Measurements from ENCODE around the gene MAMLD1.

The MAMLD1 gene

DNA sequence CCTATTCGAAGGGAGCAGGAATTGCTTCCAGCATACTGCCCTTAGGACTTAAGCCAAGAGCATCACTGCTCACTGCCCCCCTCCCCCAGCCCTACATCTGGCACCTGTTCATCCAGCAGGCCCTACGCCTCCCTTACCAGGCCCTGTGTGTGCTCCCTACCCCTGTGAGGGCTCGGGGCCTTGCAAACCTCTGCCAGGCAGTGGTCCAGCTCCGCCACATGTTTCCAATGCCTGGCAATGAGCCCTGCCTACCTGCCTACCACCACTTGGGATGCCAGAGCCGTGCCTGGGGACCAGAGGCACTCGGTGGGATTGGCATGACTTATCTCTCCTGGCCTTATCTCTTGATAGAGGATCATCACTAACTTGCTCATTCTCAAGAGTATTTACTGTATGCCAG, 177.8 kb downstream of the MAMLD1 start:
- DNase-seq: no peak

DNA sequence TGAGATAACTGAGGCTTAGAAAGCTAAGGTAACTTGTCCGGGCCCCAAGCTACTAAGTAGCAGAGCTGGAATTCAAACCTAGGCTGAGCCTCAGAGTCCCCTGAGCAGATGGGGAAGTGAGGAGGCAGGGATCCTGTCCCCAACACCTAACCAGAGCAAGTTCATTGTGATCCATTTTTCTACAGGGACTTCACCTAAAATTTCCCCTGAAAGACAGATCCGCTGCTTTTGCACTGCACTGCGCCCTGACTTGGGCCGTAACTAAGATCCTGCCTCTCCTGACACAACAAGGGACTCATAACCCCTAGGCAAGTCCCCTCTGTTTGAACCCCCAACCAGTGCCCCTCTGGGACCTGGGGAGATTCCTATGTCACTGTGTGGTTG, 179.7 kb downstream of the MAMLD1 start:
- no peak for DNase-seq

DNA sequence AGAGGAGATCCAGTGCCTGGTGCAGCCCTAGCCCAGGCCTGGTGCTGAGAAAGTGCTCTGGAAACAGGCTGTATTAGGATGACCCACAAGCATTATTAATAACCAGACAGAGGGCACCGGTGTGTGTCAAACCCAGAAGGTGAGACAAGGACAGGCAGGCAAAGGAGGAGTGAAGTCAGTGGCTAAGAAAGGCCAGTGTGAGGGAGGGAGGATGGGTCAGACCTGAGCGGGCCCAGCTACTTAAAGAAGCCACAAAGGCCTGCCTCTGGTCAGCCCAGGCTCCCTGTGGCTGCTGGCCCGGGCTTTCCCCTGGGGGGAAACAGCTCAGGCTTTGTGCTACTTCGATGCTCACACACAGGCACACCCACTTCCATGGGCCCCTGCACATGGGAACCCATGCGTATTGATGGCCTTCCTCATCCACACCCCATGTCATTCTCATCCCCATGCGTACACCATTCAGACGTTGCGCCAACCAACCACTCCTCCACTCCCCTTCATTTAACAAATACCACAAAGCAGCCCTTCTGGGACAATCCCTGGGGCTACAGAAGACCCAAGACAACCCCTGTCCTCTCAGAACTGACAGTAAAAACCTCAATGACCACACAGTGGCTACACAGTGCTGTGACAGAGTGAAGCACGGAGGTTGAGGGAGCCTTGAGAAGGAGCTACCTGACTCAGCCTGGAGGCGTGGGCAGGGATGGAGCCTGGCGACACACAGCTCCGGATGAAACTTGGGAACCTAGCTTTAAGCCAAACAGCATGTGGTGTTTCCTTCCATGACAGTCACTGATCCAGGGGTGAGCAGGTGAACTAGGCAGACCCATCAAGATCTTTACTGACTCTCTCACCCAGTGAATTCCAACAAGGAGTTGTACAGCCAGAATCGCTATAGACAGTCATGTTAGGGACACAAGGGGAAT, 180.4 kb downstream of the MAMLD1 start:
- DNase-seq: no peak

DNA sequence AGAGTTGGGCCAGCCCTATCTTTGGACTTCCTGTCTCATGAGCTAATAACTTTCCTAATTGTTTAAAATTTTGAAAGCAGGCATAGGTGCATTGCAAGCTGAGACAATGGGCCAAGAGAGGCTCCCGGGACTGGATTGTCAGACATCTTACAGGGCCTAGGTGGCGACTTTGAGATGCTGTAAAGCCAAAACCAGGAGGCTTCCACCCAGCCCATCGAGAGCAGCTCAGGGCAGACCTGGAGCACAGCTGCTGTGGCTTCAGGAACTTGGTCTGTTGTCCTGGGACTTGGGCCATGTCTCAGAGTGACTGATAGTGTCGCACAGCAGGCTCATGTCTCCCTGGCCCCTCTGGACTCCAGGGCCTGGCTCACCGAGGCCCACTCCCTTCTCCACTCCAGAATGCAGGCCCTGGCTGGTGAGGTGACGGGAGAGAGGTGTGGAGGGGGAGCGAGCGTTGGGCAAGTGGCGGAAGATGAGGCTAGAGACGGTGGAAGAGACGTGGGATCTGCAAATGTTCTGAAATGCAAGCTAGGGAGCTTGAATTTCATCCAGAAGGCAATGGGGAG, 181.2 kb downstream of the MAMLD1 start:
- DNase-seq: no peak

DNA sequence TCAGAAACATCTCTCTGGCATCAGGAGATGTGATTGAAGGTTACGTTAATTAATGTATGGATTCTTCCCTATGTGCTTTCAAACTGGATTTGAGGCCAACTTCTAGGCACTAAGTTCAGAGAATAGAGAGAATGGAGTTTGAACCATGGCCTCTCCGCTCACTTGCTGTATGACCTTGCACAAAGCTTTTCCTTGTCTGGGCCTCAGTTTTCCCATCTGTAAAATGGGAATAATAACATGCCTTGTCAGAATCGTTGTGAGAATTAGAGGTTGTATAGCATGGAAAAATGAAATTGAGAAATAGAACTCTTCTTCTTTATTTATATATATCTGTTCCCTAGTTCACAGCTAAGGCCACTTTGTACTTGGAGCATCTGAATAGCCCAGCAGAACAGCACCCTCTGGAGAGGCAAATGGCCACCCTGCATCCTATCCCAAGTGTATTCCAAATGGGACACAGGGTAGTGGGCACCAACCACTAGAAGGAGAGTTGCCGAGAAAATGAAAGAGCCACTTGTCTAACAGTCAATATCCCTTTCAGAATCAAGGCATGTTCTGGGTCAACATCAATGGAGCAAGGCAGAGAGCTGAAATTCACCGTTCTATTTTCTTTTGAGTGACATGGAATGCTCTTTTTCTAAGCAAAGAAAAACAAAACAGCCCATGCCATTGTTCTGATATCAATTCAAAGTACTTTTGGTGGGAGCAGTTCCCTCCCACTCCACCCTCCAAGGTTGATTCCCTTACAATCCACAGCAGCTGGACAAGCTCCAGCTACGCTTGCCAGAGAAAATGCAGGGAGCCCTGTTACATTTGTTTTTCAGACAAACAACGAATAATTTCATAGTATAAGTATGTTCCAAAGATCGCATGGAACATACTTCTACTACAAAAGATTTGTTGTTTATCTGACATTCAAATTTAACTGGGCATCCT, 182.0 kb downstream of the MAMLD1 start:
- no peak for DNase-seq

DNA sequence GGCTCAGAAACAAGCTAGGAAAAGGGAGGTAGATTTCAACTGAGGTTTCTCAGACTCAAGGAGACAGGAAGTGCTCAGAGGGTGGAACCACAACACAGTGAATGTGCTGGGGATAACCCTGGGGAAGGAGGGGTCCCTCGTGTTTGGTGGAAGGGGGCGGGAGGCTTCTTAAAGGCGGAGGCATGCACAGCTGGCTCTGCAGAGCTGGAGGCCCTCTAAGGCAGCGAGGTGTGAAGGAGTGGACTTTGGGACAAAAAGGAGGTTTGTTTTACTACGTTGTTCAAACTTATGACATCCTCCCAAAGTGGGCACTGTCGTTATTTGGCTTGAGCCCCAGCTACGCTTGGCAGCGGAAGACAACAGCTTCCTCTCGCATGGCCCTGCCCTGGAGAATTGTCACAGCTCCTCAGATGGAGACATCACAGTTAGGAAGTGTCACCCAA, 183.6 kb downstream of the MAMLD1 start:
- no peak for DNase-seq

DNA sequence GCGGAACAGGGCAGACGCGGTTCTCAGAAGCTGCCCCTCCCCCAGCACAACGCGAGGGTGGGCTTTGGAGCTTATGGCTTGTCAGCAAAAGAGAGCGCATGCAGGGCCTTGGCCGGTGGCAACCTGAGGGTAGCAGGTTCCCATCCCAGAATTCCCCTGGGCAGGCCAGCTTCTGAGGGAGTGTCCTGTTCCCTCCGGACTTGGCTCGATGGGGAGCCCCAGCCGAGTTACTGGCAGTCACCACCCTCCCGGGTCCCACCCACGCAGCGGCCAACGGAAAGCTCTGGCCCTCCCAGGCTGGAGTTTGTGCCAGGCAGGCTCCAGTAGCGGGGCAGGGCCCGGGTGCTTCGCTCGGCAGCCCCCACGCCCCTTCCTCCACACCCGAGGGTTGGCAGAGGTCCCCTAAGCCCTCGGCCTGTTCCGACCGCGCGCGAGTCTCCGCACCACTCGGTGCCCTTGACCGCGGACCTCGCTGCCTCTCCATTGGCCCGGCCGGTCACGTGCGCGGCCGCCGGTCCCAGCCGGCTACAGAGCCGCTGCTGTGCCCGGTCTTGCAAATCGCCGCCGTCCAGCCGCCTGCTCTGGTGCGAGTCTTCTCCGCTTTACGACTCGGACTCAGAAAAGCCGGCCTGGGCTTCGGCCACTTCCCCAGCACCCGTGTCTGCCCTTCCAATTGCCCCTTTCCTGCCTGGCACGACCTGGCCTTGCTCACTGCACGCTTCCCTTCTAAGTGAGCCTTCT, 184.4 kb downstream of the MAMLD1 start:
- DNase-seq: no peak

DNA sequence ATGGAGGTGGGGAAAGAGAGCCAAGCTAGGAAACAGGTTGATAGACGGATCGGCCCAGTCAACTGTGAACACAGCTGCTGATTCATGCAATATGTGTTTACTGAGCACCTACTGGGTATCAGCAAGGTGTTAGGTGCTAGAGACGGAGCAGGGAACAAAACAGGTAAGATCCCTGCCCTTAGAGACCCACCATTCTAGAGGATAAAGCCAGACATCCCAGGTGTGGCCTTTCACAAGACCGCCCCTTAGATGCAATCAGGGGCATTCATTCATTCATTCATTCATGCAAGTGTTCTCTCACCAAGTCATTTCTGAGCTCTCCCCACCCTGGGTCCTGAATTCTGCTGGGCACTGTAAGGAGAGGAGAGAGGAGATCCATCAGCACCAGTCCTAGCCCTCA, 185.1 kb downstream of the MAMLD1 start:
- no peak for DNase-seq

DNA sequence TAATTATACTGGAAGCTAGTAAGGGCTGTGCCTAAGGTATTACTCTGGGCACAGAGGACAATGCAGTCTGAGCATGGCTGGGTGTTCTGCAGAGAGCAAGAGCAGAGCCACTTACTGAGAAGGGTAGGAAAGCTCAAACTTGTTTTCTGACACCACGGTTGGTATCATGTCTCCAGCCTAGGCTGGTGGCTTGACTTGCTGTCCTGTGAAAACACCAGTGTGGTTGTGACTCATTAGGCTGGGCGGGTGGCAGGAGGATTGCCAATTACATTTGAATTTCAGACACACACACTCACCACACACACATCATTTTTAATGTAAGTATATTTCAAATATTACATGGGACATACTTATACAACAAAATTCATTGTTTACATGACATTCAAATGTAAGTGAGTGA, 185.6 kb downstream of the MAMLD1 start:
- no peak for DNase-seq

DNA sequence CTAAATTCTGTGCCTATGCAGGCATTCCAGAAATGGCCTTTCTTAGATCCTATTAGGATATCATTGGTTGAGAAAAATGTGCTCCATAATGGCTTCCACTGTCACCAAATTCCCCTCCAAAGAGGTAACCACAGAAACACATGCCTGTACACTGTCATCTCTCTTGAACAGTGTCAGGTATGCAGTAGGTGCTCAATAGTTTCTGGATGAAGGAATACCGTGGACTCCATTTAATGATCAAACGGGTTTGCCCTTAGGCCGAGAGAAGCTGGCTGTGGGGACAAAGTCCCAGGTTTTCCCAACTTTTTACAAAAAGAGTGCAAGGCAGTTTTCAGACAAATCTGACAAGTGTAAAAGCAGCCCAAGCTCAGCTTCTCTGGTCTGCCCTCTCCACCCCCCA, 188.8 kb downstream of the MAMLD1 start:
- DNase-seq: no peak

DNA sequence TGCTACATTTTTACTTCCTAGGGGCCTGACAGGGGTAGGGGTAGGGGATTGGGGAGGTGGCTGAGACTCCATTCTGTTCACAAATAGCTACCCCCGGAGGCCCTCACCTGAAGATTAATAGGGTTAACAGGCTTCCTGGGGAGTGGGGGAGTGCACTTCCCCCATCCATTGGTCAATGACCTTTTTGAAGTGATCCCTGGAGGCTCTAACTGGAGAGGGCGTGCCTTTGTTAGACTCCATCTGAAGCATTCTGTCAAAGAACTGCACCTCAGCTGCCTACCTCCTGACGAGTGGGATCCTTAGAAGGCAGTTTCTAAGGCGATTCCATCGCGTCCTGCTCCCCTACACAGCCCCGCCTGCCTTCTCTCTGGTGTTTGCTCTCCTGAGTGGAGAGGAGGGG, 195.3 kb downstream of the MAMLD1 start:
- DNase-seq: no peak

All from NCI-H446 treated with DMSO at 0.1 percent for 48 hours (cell line).